T follicular helper cell (primary cell): ENCODE data around the gene NID1.
"Not testable (repeated sequence)": the region's sequence is repeated elsewhere in the genome, so short reads cannot be mapped to it uniquely, and the experiment has no call there.

Source experiments
- DNase-seq: peaks from one replicate; pipeline ENCODE4 v3.0.0-alpha.2; 2020; ENCODE audit warnings: low read depth

Gene NID1

DNA sequence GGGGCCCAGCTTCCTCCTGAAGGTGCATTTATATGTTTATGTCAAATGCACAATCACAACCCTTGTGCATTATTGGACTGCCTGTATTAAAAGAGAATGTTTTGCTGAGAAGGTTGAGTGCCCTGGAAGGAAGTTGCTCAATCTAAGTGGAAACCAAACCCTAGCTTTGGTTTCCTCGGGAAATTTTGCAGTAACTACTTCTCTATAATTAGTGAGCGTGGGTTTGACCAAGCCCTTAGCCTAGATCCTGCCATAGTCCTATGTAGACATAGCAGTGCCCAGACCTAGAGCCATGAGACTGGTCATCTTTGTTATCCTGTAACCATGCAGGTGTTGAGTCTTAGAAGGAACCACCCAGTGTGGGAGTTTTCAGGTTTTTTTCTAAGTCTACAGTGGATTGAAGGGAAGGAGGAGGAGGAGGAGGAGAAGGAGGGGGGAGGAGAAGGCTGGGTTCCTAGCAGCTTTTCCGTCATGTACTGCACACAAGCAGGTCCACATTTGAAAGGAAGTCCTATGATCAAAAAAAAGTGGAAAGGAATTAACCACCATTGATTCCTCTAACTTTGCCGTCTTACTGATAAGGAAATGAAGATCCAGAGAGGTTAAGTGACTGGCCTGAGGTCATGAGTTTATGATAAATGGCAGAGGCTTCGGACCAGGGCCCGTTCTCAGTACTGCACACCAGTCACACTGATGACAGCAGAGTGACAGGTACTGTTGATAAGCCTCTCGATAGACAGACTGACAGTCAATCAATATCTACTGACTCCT lies 126.0 kb downstream of the NID1 start:
- no peak for DNase-seq

DNA sequence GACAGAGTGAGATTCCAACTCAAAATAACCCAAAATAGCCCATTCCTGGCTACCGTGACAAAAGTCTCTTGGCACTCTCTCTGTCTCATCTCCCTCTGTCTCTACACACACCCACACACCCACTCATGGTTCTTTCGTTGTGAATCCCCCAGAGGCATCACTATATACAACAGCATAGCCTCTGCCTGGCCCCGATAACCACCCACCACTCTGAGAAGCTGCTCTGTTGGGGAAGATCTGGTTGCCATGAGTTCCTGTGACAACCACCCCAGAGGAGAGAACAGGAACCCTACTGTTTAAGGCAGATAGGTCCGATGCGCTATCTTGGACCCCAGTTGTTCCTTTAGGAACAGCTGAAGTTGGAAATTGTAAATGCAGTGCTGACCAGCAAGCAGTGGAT lies 127.8 kb downstream of the NID1 start:
- DNase-seq, result no peak

DNA sequence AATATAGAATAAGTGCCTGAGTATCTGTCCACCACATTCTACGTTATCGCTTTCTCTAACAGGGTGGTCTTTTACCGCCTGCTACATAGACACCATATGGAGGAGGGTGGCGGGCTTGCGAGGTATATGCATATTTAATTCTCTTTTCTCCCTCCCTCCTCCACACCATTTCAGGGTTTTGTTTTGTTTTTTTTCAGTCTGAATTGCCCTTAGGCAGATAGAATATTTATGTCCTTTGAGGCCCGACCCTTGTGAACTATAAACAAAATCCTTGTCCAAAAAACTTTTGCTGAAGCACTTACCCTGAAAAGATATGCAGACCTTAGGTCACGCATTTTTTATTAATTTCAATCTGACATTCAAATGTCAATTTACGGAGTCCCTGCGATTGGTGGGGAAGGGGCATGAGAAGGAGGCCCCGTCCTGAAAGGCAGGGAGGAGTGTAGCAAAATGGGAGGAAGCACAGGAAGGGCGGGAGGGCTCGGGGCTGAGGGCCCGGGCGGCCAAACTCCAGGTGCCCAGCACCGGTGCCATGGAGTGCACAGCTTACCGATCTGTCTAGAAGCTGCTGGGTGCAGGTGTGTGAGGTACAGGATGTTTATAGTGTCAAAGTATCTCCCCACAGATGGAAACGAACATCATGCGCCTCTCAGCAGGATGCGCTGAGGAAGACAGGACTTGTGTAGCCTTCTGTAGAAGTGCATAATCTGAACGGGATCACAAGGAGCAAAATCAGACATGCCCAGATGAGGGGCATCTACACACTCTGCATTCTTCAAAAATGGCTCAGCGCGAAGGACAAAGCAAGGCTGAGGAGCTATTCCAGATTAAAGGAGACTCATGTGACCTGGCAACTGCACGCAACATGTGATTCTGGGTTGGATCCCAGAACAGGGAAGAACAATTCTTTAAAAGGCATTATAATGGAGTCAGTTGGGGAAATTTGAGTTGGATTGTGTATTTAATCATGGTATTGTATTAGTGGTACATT lies 129.4 kb downstream of the NID1 start:
- no peak for DNase-seq

DNA sequence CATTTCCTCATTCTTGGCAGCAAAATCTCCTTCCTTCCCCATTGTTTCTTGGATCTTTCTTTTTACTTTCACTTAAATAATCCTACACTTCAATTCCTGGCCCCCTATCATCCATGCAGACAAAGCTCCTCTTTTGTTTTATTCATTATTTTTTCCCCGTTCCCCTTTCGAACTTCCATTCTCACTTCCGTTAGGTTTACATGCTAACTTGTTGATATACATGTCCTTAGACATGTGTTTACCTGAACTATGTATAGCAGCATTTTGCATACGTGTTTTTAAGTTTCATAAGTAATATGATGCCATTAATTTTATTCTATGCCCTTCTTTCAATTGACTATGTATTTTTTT lies 131.1 kb downstream of the NID1 start:
- no peak for DNase-seq

DNA sequence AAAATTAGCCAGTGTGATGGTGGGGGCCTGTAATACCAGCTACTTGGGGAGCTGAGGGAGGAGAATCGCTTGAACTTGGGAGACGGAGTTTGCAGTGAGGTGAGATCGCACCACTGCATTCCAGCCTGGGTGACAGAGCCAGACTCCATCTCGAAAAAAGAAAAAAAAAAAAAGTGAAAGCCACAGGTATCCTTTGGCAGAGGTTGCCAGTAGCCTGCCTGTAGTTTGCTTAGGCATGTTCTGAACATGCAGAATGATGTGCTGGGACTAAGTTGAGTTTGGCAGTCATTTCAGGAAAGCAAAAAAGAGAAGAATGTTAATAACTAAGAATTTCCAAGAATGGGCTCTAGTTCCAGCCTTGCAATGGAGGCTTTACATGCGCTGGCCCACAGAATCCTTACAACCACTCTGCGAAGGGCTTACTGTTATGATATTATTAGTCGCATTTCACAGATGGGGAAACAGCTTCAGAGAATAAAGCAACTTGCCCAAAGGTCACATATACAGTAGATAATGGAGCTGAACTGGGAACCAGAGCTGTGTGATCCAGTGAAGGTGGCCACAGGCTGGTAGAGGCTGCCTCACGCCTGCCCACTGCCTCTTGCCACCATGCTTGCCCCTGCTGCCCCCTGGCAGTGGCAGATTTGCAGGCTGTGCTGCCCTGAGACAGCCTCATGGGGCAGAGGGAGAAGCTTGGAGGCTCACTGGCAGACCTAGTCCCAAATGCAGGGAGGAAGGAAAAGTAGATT lies 131.7 kb downstream of the NID1 start:
- no peak for DNase-seq

DNA sequence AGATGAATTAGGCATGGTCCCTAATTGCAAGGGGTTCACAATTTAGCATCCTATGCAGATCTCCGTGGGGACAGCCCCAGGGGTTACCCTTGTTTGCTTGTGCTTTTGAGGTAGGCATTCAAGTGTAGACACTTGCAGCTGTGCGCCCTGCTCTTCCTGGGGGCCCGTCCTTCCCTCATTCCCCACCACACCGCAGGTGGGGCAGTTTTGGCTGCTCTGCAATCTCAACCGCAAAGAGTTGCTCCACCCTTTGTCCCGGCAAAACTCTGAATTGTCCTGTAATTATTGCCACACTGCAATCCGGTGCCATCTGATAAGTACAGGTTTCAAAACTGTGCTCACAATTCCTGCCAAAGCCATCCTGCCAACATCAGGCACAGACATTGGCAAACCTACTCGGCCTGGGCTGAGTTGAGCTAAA lies 132.8 kb downstream of the NID1 start:
- no peak for DNase-seq

DNA sequence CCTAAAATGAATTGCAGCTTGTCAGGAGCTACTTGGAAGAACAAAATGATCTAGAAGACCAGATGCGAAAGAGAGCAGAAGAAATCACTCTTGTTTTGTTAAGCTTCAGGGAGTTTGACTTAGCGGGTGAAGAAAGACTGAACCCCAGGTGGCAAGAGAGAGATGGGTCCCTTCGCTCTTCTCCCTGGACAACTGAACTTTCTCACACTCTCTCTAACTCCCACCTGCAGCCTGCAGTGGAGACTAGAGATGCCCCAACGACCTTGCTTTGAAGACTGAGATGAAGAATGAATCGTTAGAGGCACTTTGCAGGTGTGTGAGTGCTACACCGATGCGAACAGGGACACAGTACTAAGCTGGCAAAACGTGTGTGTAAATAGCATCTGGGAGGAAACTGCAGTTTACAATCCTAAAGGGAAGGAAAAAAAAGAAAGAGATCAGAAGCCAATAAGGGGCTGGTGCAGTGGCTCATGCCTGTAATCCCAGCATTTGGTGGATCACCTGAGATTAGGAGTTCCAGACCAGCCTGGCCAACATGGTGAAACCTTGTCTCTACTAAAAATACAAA lies 133.6 kb downstream of the NID1 start:
- no peak for DNase-seq

DNA sequence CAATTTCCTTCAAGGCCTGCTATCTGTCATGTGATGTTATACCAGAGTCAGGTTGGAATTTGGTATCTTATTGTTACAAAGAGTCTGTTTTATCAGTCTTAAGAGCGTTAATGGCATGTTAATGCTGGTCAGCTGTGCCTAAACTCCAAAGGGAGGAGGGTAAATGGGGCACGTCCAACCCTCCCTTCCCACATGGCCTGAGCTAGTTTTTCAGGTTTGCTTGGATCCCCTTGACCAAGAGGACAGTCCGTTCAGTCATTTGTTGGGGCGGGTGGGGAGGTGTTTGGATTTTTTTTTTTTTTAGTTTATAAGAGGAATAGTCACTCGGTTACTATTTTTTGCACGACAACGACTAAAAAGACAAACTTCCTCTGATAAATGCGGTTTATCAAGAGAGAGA lies 134.3 kb downstream of the NID1 start:
- no peak for DNase-seq

DNA sequence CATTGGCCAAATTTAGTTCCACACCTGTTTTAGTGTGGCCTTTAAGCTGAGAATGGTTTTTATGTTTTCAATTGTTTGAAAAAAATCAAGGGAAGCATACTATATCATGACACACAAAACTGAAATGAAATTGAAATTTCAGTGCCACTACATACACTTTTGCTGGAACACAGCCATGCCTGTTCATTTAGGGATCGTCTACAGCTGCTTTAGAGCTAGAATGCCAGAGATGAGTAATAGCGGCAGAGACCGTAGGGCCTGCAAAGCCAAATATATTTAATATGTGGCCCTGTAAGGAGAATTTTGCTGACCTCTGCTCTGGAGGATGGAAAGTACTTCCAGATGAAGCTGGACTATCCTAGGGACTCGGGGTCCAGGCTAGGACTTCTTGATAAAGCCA lies 135.7 kb downstream of the NID1 start:
- DNase-seq, result no peak

DNA sequence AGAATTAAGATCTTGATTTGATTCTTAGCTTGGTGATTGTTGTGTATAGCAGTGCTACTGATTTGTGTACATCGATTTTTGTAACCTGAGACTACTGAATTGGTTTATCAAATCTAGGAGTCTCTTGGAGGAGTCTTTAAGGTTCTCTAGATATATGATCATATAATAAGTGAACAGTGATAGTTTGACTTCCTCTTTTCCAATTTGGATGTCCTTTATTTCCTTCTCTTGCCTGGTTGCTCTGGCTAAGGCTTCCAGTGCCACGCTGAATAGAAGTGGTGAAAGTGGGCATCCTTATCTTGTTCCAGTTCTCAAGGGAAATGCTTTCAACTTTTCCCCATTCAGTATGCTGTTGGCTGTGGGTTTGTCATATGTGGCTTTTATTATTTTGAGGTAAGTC lies 136.7 kb downstream of the NID1 start:
- no peak for DNase-seq

DNA sequence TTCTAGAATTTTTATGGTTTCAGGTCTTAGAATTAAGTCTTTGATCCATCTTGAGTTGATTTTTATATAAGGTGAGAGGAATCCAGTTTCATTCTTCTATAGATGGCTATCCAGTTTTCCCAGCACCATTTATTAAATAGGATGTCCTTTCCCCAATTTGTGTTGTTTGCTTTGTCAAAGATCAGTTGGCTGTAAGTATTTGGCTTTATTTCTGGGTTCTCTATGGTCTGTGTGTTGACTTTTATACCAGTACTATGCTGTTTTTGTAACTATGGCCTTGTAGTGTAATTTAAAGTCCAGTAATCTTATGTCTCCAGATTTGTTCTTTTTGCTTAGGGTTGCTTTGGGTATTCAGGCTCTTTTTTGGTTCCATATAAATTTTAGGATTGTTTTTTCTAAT lies 137.3 kb downstream of the NID1 start:
- not testable (repeated sequence) for DNase-seq
